Measurements from ENCODE around the gene TET3.

Gene TET3

GRCh38 chr2:73965053-73965452 is 19.7 kb upstream of the TET3 start:
- no peak for DNase-seq

GRCh38 chr2:73968357-73968937 is 16.3 kb upstream of the TET3 start:
- DNase-seq = no peak

- no peak for DNase-seq
These were observed 15.4 kb upstream of the TET3 start for GRCh38 chr2:73969356-73969755.

GRCh38 chr2:73970141-73970803 is 14.4 kb upstream of the TET3 start:
- DNase-seq = no peak

GRCh38 chr2:73970850-73971471 is 13.7 kb upstream of the TET3 start:
- peak; percentile 77 for DNase-seq

GRCh38 chr2:73971722-73972121 is 13.0 kb upstream of the TET3 start:
- no peak for DNase-seq

GRCh38 chr2:73972846-73973245 is 11.9 kb upstream of the TET3 start:
- no peak for DNase-seq

- no peak for DNase-seq
These were observed 9.0 kb upstream of the TET3 start for GRCh38 chr2:73975731-73976130.

- DNase-seq = no peak
These were observed 7.9 kb upstream of the TET3 start for GRCh38 chr2:73976803-73977202.

GRCh38 chr2:73977466-73977865 is 7.2 kb upstream of the TET3 start:
- no peak for DNase-seq

GRCh38 chr2:73979021-73979420 is 5.7 kb upstream of the TET3 start:
- DNase-seq = peak; percentile 88

- no peak for DNase-seq
These were observed 5.0 kb upstream of the TET3 start for GRCh38 chr2:73979686-73980085.

- no peak for DNase-seq
These were observed 4.1 kb upstream of the TET3 start for GRCh38 chr2:73980566-73980965.

GRCh38 chr2:73981081-73982001 is 3.4 kb upstream of the TET3 start:
- DNase-seq = no peak

GRCh38 chr2:73982140-73982617 is 2.5 kb upstream of the TET3 start:
- DNase-seq = no peak

GRCh38 chr2:73983322-73984202 is 1.1 kb upstream of the TET3 start:
- no peak for DNase-seq

- DNase-seq = peak; percentile 76
These were observed 205 bp downstream of the TET3 start for GRCh38 chr2:73984922-73985307.

GRCh38 chr2:73985308-73986084 is 786 bp downstream of the TET3 start:
- peak; percentile 67 for DNase-seq

GRCh38 chr2:73986085-73986681 is 1.5 kb downstream of the TET3 start:
- DNase-seq = peak; percentile 48

GRCh38 chr2:73987109-73987947 is 2.6 kb downstream of the TET3 start:
- DNase-seq = peak; percentile 59

Data from CD4-positive, alpha-beta T cell treated with Interleukin-17A for 1 hour (primary cell).